HG02938 (cell line): ENCODE measurements around the gene PZP.
"Not testable (repeated sequence)": the region's sequence is repeated elsewhere in the genome, so short reads cannot be mapped to it uniquely, and the experiment has no call there.

Experiments
- ATAC-seq: cut with Tn5 transposase; IDR thresholded peaks from one replicate; pipeline ENCODE4 v1.9.1; 2021; ENCODE audit warnings: mild to moderate bottlenecking, moderate library complexity; ENCODE audit not compliant: unreplicated experiment

The PZP gene

DNA sequence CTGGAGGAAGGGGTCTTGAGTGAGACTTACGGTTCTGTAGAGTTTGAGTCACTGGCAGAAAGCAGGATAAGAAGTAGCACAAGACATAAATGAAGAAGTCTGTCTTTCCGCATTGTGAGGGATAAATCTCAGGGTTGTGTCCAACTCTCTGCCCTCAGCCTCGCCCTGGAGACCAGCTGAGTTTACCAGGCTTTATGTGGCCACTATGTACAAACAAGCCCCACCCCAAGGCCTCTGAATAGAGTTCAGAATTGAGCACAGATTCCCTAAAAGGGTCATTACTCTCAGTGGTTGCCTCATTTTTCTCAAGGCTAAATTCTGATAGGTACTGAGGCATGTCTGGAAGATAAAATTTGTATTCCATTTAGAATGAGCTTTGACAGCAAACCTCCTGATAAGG is at the start of gene PZP:
TSS of gene PZP (minus strand) at position 167 of the 400 bp plus-strand sequence. CDS start at position 113, 54 bp downstream.
- ATAC-seq, result no peak

DNA sequence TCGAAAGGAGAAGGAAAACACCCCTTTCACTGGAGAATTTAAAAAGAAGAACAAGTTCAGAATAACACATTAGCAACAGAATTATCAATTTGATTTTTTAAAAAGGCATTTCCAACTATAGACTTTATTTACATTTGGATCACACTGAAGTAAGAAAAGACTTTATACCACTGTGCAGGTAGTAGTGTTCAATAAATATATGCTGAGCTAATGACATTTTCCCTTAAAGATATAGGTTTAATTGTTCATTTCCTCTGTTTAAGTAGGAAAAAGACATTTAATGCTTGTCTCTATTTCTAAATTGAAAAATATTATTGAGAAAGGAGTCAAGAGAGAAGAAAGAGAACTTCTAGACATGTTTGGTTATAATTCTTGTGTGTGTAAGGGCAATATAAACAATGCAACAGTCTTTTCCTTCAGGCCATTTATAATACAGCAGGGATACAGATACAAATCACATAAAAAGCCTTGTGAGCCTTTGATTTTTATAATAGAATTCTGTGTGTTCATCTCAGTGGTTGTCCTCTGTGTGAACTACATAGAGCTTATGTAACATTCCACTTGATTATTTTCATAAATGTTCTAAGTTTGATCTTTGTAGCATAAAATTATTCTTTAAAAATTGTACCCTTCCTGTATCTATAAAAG is 48.7 kb upstream of the PZP start:
- no peak for ATAC-seq

DNA sequence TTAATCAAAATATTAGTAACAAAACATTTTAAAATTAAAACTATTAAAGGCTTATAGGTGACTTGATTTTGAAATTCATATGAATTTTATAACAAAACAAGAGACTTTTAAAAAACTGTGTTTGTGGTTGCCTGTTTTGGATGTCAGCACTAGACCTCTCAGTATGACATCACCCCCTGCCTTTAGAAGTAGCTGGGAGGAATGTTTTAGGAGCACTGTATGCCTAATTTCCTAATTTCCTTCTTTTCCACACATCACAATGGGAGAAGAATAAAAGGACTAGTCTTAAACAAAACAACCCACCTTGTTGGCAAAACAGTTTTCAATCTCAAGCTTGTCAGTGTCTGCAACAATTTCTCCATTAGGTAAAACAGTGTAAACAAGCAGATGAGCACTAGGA is 48.1 kb upstream of the PZP start:
- no peak for ATAC-seq

DNA sequence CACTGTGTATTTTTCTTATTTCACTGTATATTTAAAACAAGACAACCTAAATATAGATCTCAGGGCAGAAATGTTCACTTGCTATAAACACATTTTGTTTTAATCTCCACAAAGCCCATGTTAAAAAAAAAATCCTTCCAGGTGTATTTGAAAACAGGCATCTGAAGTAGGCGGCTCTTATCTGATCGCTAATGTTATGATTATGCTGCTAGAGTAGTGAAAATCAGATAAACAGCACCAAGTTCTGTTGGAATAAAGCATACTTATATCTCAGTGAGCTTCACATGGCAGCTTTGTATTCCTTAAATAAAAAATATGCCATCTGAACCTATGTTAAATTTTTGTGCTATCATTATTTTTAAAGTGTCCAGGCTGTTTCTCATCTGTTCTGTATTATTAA is 47.6 kb upstream of the PZP start:
- ATAC-seq, result no peak

DNA sequence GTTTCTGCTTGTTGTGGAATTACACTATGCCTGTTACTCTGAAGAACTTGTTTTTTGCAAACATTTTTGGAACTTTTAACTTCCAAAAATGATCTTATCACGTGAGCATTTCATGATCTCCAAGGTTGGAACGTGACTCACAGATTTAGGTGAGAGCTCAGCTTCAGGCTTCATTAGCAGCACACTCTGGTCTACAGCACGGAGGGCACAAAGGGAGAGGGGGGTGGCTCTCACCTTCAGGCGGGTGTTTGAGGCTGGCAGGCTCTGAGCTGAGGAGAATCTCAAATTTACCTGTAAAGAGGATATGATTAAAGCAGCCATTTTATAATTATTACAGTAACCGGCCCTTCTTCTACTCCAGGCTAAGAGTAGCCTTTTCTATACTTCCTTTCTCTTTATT is 45.3 kb upstream of the PZP start:
- ATAC-seq, result no peak

DNA sequence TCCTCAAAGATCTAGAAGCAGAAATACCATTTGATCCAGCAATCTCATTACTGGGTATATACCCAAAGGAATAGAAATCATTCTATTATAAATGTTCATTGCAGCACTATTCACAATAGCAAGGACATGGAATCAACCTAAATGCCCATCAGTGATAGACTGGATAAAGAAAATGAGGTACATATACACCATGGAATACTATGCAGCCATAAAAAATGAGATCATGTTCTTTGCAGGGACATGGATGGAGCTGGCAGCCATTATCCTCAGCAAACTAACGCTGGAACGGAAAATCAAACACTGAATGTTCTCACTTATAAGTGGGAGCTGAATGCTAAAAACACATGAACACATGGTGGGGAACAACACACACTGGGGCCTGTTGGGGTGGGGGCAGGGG is 44.6 kb upstream of the PZP start:
- ATAC-seq, result not testable (repeated sequence)

DNA sequence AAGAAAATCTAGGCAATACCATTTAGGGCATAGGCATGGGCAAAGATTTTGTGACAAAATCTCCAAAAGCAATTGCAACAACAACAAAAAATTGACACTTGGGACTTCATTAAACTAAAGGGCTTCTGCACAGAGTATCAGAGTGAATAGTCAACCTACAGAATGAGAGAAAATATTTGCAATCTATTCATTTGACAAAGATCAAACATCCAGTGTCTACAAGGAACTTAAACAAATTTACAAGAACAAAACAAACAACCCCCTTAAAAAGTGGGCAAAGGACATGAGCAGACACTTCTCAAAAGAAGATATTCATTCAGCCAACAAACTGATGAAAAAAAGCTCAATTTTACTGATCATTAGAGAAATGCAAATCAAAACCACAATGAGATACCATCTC is 44.1 kb upstream of the PZP start:
- no peak for ATAC-seq

DNA sequence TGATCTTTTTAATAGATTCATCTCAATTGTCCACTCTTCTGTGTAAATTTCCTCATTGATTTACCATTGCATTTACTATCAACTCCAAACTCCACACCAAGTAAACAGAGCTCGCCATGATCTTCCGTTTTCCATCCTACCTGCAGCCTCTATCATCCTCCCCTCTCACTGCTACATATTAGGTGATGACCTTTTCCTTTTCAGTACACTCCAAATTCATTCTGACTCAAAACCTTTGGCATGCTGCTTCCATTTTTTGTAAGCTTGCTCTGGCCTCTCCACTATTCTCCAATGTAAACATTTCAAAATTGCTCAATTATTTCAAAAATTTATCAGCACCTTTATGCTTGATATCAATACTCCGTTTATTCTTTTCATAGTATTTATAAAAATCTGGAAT is 40.2 kb upstream of the PZP start:
- no peak for ATAC-seq

DNA sequence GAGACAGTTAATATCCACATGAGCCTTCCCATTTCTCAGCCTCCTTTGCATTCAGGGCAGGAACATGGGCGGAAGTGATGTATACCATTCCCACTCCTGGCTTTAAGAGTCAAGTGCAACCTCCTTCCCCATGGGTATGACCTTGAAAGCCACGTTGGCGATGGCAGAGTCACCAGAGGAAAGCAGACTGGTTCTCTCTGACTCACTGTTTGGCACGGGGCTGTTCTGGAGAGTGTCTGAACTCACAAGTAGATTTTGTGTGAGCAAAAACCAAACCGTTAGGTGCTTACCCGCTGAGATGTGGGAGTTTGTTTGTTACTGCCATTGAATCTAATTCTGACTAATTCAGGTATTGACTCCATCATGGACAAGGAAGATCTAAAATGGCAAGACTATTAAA is 36.7 kb upstream of the PZP start:
- ATAC-seq, result no peak

DNA sequence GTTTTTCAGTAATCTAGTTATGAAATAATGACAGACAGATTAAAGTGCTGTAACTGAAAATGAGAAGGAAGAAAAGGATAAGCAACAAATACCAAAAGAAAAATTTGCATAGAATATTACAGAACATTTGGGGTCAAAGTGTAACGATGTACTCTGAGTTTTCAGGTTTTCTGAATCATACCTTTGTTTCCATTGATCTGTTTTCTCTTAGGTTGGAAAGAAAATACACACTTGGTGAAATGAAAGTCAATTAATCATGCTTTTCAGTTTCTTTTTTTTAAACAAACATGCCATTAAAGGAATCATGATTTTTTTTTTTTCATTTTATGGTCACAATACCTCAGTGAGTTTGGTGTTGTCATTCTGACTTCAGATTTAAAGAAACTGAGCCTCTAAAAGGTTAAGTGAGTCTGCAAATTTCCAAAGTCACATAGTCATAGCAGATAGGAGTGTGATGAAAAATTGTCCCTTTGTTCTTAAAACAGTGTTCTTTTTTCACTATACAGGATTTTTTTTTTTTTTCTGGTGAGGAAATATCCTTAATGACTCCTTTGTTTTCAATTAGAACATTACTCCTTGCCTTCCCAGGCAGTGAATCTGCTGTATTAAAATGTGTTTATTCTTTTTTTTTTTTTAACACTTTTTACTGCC is 35.9 kb upstream of the PZP start:
- no peak for ATAC-seq

DNA sequence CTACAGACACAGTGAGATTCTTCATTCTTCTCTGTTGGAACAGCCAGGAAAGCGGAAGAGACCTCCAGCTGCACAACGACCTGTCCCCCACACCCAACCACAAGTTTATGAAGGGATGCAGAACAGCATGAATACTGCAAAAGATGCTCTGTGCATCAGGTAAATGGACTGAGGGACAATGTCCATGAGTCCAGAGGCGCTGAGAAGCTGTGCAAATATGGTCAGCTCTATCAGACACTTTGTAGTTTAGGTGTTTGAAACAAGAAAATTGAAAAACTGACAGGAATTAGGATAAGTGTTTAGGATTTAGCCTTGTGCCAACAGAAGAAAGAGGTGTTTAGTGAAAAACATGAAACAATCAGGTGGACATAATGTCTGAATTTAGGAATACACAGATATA is 33.1 kb upstream of the PZP start:
- ATAC-seq, result no peak

DNA sequence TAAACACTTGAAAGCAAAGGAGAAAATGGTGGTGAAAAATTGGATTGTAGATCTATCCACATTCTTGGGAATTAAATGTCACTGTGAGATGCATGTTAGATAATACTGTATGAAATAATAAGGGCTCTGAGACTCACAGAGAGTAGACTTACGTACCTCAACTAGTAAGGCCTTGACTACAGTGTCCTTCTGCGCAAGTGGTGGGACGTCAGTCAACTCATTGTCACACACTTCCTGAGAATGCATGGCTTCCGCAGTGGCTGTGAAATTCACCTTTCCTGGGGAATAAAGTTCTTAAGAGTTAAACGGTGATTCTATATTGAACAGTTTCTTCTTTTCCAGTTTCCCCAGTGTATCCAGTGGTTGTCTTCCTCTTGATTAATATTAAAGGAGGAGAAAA is 32.6 kb upstream of the PZP start:
- ATAC-seq, result no peak

DNA sequence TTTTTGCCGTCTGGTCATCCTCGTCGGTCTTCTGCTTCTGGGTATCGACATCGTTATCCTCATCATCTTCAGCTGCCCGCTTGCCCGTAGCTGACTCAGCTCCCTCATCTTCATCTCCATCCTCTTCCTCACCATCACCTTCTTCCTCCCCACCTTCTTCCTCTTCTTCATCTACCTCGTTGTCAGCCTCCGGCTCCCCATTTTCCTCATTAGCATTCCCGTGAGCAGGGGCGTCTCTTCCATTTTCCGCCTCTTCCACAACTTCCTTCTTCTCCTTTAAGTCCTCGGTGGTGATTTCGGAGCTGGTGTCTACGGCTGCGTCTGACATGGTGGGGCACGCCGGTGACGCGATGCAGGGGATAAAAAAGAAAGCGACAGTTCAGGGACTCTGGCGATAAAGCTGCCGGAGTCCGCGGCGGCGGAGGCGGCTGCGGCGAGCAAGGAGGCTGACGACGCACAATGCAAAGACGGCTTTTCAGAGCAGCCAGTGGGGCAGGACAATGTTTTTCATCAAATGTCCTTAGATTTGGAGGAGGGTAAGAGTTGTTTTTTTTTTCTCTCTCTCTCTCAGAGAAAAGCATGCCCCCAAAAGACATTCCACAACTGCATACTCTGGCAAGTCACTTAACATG is 31.9 kb upstream of the PZP start:
- ATAC-seq, result not testable (repeated sequence)

DNA sequence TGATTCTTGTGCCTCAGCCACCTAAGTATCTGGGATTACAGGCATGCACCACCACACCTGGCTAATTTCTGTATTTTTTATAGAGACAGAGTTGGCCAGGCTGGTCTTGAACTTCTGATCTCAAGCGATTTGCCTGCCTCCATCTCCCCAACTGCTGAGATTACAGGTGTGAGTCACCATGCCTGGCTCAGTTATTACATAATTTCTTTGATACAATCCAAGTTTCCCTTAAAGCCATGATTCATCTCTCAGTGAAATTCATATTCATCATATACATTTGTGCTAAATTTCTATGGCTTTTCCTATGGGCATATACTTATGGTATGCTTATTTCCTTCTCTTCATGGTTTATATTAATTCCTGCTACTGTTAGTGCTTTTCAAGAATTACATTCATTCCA is 29.1 kb upstream of the PZP start:
- ATAC-seq, result no peak

DNA sequence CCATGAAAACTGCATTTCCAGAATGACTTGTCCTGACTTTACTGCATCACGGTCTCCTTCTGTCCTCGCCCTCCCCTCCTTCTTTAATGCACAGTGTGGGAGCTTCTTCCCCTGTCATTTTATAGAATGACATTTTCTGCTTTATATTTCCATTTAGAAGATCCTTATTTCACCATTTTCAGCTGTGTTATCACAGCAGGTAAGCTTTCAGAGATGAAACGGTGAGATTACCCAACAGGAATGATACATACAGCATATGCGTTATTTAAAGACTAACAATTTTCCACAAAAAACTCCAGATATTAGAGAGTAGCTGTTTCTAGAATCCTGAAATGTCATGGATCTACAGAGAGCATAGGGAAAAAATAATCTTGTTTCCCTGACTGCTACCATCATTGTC is 27.3 kb upstream of the PZP start:
- ATAC-seq, result no peak

DNA sequence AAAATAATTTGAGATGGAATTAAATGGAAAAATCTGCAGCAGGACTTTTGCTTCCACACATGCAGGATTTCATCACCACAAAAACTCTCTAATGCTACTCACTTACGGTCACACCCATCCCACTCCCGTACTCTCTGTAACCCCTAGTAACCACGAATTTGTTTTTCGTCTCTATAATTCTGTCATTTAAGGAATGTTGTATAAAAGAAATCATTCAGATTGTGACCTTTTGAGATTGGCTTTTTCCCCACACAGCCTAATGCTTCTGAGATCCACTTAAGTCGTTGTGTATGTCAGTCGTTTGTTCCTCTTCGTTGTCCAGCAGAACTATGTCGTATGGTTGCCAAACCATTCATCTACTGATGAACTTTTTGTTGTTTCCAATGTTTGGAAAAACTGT is 19.8 kb upstream of the PZP start:
- ATAC-seq, result no peak

DNA sequence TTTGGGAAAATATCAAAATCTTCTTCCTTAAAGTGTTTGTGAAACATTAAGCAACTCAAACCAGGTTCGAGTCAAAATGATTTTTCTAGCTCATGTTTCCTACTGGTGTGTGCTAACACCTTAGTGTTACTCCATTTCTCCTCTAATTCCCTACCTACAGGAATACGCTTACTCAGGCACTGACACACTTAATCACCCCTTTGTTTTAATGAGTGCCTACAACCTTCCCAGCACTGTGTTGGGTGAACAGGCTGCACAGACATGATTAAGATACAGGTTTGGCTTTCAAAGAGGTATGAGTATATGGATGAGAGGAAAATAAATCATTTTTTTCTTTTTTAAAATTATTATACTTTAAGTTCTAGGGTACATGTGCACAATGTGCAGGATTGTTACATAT is 15.6 kb upstream of the PZP start:
- no peak for ATAC-seq

DNA sequence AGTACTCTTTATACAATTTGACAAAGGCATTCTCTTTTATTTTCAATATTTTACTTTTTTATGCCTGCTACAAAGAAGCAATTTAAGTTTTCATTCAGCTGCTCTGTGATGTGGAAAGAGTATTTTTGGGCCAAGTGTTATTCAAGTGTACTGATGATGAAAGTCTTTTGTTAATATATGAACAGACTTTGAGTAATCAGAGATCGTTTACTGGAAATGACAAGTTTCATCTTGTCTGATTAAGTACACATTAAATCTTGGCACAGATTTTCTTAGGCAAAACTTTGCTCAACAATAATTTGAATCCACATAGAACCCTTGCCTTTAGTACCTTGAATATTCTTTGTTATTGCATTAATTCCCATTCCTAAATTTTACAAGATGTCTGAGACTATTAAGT is 13.3 kb upstream of the PZP start:
- ATAC-seq, result no peak

DNA sequence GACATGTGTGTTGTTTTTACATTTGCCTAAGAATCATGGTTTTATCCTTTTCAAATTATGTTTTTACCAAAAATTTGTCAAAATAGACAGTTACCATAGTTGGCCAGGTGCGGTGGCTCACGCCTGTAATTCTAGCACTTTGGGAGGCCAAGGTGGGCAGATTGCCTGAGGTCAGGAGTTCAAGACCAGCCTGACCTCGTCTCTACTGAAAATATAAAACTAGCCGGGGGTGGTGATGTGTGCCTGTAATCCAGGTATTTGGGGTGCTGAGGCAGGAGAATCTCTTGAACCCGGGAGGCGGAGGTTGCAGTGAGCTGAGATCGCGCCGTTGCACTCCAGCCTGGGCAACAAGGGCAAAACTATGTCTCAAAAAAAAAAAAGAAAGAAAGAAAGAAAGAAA is 12.8 kb upstream of the PZP start:
- ATAC-seq, result not testable (repeated sequence)

DNA sequence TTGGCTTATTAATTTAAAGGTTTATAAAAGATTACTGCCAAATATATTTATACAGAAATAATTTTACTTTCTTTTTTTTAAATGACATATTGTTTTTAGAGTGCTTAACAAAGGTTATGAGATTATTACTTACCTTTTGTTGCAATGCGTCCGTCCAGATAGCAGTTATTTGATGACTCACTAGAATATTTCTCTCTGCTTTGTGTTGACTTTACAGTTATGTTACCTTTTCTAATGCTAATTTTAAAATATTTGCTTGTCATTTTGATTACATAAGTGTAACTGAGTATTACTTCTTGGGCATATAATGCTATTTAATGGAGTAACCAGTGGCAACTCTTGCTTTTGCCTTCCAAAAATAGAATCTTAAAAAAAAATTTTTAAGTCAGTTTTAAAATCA is 6.3 kb upstream of the PZP start:
- no peak for ATAC-seq

DNA sequence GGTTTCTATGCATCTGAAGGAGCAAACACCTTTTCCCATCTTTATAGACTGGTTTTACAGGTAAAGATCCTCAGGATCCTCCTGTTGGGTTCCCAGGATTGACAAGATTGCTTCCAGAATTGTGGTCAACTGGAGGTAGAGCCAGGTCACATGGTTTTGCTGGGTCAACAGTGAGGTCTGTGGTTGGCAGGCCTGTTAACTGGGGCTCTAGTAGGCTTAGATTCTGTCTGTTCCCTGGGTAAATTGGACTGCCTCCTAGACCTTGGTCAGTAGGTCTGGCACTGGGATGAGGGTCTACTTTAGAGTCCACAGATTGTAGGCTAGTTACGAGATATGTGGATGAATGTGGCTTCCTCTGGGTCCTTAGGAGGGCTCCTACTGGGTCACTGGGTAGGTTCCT is 3.5 kb upstream of the PZP start:
- no peak for ATAC-seq

DNA sequence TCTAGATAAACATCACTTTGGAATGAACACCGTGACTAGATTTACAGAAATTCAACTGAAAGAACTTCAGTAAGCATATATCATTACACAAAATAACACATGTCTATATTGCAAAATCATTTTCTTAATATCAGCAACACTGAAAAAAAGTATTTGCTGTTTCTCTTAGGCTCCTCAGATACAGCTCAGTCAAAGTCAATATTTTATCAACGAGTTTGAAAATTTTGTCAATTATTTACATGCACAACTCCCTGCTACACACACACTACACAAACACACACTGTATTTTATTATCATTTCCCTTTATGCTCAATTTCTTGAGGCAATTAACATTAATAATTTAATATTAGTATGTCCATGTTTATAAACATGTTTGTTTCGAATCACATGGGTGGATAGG is 3.8 kb downstream of the PZP start:
- ATAC-seq, result no peak

DNA sequence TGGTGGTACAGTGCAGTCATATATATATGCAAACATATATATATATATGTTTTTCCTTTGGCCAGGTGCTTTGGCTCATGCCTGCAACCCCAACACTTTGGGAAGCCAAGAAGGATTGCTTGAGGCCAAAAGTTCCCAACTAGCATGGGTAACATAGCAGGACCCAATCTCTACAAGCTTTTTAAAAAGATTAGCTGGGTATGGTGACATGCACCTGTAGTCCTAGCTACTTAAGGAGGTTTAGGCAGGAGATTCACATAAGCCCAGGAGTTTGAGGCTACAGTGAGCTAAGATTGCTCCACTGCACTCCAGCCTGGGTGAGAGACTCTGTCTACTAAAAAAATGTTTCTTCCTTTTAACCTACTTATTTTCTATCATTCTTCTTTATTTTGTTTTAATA is 10.2 kb downstream of the PZP start:
- no peak for ATAC-seq
